GM19397 (cell line): ENCODE results near the gene SF3B2.

Experiments
- ATAC-seq: cut with Tn5 transposase; IDR thresholded peaks from one replicate; pipeline ENCODE4 v1.9.1; 2021; ENCODE audit warnings: mild to moderate bottlenecking, moderate library complexity; ENCODE audit not compliant: unreplicated experiment

Gene SF3B2

DNA sequence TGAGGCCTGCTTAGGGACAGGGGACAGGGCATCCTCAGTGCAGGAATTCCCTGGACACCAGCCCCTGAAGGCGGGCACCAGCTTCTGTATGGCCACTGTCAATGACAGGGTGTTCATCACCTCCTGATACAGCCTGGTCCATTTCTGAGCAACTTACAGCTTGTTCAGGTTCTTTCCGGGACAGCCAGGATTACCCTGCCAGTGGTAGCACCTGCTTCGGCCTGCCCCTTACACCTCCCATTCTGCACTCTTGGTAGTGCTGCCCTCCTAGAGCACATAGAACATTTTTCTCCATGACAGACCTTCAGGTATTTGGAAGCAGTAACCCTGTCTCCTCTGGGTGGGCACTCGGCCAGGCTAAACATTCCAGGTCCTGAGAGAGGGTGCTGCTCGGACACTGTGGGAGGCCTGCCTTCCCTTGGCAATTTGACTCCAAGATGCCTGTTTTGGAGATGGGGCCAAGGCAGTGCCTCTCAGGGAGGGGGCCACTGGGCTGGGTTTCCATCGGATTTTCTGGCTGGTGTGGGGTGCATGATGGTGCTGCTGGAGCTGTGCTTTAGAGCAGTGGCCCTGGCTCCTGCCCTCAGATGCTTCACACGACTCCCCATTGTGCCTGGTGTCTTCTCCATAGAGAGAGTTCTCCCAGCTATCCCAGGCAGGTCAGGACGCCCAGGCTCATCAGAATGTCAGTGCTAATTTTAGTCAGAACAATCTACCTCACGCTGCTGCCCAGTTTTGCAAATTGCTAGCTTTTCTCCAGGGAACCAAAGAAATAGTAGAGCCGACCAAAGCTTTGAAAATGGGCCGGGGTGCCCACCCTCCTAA, 4.4 kb upstream of the SF3B2 start:
- no peak for ATAC-seq

DNA sequence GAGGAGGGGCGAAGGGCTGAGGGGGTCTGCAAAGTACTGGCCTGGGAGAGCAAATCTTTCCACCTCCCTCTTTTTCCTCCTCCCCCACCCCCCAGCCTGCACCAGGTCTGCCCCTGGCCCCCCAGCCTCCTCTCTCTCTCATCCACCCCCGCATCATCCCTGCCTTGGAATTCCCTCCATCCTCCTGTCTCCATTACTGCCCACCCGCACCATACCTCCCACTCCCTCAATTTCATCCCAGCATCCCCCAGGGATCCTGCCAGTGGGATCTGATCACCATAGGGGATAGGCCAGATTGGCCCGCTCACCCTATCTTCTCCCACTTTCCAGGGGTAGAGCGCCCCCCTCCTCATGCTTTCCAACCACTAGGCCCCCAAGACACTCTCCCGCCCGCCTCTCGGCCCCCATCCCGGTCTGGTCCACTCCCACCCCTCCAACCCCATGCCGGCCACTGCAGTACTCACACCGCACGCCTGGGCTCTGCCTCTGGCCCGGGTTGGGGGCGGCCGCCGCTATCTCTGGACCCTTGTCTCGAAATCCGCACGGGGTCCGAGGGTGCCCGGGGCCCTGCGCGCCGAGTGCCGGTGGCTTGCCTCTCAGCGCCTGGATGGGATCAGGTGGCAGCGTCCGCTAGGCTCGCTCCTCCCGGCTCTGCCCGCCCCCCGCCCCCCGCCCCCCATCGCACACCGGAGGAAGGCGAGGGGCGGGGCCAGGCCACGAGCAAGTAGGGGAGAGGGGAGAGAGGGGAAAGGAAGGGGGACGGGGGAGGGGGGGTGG, 3.4 kb upstream of the SF3B2 start, which contains the start of gene GAL3ST3:
Gene GAL3ST3 (minus strand): TSS at position 615 of the 777 bp plus-strand sequence. CDS start 3,746 bp downstream, outside the sequence.
- ATAC-seq, result no peak

DNA sequence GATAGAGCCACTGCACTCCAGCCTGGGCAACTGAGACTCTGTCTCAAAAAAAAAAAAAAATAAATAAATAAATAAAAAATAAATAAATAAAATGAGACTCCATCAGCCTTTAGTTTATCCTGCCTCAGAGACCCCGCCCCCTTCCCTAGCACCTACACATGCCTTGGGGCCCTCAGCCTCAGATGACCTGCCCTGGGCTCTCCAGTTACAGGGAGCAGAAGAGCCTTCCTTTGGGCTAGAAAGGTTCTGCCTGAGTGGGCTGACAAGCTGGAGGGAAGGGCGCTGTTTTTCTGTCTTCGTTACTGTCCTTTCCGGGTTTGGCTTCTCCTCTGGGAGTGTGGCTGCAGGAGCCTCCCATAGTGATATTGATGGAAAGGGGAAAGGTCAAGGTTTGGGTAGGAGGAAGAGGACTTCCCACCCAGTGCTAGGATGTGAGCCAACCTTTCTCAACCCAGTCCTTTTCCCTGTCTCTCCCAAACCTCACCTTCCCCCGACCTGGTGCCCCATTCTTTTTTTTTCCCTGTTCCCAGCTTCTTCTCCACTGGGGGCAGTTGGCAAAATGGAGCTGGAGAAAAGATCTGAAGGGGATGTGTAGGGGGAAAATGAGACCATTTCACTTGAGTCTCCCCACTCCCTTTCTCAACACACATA, 1.5 kb upstream of the SF3B2 start:
- no peak for ATAC-seq

DNA sequence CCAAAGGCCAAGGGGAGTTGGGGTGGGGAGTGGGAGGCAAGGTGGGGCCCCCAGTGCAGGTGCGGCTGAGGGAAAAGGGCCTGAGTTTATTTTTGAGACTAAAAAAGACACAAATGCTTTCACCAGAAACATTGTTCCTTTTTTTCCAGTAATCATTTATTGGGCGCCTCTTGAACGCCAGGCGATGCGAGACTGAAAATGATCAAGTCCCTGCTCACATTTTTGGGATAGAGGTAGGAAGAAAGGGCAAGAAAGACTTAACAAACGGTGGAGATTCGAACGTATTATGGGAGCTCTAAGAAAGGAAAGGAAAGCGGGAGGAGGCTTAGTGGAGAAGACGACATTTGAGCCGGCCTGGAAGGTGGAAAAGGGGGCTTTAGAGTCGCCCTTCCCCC, 796 bp upstream of the SF3B2 start:
- ATAC-seq, result no peak

DNA sequence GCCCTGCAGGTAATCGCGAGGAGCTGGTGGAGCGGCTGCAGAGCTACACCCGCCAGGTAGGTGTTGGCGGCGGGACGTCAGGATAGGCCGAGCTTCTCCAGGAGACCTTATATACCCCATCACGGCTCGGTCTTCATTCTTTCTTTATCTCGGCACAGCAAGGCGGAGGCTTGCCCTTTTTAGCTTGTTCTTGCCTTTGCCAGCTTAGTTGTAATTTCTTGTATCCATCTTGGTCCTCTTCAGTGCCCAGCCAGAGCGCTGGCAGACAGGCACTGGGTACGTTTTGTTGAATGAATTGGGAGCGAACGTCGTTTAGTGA, 459 bp downstream of the SF3B2 start:
- no peak for ATAC-seq

DNA sequence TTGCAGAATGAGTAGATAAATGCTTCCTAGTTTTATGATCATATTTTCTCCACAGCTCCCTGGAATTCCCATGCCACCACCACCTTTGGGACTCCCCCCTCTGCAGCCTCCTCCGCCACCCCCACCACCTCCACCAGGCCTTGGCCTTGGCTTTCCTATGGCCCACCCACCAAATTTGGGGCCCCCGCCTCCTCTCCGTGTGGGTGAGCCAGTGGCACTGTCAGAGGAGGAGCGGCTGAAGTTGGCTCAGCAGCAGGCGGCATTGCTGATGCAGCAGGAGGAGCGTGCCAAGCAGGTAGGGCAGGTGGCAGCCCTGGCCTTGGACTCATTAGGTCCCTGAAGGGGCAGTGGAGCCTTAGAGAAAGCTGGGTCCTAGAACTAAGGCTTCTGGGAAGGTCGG, 2.9 kb downstream of the SF3B2 start:
- ATAC-seq, result no peak

GRCh38 chr11:66056501-66056900, 4.3 kb downstream of the SF3B2 start:
- ATAC-seq, result no peak

DNA sequence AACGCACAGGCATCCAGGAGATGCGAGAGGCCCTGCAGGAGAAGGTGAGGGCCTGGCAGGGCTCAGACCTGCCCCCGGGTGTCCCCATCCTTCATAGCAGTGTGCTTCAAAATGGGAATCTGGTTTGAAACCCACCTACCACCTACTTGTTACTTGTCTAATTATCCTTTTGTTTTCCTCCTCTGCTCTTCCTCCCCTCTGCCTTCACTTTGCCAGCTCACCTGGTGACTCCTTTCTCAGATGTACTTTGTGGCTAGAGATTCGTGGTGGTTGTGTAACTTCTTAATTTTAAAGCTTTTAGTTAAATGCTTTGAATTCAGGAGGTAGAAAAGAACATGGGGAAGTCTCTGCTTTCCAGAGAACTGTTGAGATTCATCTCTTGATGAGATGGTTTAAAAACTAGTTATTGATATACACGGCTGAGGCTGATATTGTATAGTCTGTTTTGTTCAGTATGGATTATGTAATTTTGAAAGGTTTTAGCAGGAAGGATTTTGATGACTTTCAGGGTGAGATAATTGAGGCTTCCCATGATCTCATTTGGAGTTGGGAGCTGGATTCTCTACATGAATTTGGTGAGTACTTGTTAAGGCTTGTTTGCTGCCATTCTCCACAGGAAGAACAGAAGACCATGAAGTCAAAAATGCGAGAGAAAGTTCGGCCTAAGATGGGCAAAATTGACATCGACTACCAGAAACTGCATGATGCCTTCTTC, 8.0 kb downstream of the SF3B2 start:
- no peak for ATAC-seq

DNA sequence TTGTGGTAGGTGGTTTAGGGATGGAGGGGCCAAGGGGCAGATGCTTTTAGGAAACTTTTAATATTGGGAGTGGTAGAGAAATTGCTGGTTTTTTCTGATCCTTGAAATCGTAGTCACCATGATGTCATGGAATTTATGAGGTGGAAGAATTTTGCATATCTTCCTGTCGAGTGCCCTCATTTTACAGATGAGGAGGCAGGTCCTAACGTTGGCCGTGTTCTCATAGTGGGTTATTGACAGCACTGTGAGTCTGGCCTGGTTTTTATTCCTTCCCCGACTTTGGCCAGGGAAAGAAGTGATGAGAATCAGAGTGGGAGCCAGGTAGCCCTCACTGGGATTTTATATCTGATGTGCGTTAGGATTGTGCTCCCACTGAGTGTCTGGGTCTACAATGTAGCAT, 9.1 kb downstream of the SF3B2 start:
- ATAC-seq, result no peak

GRCh38 chr11:66062408-66062807, 10.2 kb downstream of the SF3B2 start:
- ATAC-seq, result no peak

GRCh38 chr11:66063900-66064299, 11.7 kb downstream of the SF3B2 start:
- ATAC-seq, result no peak

DNA sequence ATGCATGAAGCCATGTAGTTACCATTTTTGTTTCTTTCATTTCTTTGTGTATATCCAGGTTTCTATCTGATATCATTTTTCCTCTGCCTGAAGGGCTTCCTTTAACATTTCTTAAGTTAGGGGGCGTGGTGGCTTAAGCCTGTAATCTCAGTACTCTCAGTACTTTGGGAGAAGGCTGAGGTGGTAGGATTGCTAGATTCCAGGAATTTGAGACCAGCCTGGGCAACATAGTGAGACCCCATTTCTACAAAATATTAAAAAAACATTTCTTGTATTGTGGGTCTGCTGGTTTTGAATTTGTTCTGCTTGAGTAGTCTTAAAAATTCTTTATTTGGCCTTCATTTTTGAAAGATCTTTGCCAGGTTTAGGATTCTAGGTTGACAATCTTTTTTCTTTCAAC, 12.4 kb downstream of the SF3B2 start:
- ATAC-seq, result no peak

GRCh38 chr11:66066751-66067150, 14.6 kb downstream of the SF3B2 start:
- no peak for ATAC-seq

- no peak for ATAC-seq
Observed at GRCh38 chr11:66067640-66068039, 15.5 kb downstream of the SF3B2 start.

GRCh38 chr11:66068154-66068821, 16.1 kb downstream of the SF3B2 start:
- ATAC-seq, result no peak

DNA sequence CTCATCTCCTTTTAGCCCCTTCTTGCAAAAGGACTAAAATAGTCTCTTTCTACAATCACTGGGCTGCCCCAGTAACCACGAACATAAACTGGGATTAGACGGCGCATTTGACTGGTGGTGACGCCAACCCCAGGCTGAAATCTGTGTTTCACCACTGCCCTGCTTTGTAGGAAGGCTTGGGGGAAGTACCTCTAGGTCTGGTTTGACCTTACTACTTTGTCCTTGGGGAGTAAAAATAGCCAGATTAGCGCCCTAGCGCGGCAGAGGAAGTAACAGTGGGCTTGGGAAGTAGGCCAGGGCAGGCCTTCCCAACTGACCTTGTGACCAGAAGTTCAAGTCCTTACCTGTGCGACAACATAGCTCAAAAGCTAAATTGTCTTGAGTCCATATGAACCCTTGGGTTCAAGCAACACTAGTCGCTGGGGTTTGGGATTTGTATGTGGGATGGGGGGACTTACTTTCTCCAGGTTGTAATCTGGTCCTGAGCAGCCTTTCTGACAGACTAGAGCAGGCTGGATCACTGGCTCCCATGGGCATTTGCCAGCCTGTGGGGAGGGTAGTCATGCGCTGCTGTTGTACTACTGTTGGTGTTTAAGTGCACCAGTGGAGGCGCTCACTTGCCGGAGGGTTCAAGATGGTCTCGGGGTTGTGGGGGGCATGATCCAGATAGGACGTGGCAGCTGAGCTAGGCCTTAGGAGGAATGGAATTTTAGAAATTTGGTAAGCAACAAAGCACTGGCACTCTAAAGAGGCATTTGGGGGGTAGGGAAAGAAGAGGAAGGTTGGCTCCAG, 17.0 kb downstream of the SF3B2 start:
- ATAC-seq, result peak; percentile 6

- ATAC-seq, result peak; percentile 60
Observed at GRCh38 chr11:66069715-66070603, 17.8 kb downstream of the SF3B2 start, which contains the start of gene PACS1. PACS1 (plus strand) TSS chr11:66070272; CDS start chr11:66070487, 215 bp downstream.

- peak; percentile 21 for ATAC-seq
Observed at GRCh38 chr11:66070604-66071380, 18.6 kb downstream of the SF3B2 start.
